Lower leg skin (tissue), 3 donors: ENCODE measurements around the gene CERS4.
"Not testable (repeated sequence)": the region's sequence is repeated elsewhere in the genome, so short reads cannot be mapped to it uniquely, and the experiment has no call there.

Source experiments
- CTCF ChIP-seq, 3 donors: fragments of 450-650 bp; IDR thresholded peaks; one replicate each; pipeline ENCODE4 v1.5.1; 2016; ENCODE audit warnings: antibody characterized with exemption in 3 of 3, mild to moderate bottlenecking in 3 of 3, moderate library complexity in 2 of 3
- POLR2A ChIP-seq, 2 donors: fragments of 450-650 bp; IDR thresholded peaks; one replicate each; pipeline ENCODE4 v1.6.1; 2016 to 2017; ENCODE audit warnings: antibody characterized with exemption in 2 of 2, mild to moderate bottlenecking in 1 of 2, moderate library complexity in 1 of 2

GRCh38 chr19:8247129-8247890 is 38.1 kb downstream of the CERS4 start:
- TF ChIP-seq POLR2A, CTCF (IDR thresholded peaks at IDR 0.05): not testable (repeated sequence)
